ENCODE data around the gene RPS4Y1. TPM values are rescaled to one million over a fixed set of nuclear protein-coding genes. Genes with fewer than 3 reads are reported as not detected.

Gene RPS4Y1
- total and polyA plus RNA-seq, 2 of the 8 experiments (the other 6 are each of a cell fraction or from before 2014, with no cell fraction given) = 259 to 790 TPM

- Histone ChIP-seq H4K8ac (ENCODE audit: extremely low read depth, insufficient read depth, low read length) (no peak overlapping the region), H2BK20ac (ENCODE audit: low read length) (no peak overlapping the region), H2AFZ (ENCODE audit: low read length) (no peak overlapping the region), H3K18ac (ENCODE audit: extremely low read depth, low read length) (no peak overlapping the region), H4K20me1 (replicated peaks in 1 of 2; ENCODE audit: control insufficient read depth in 1 of 2, insufficient read depth in 2 of 2, low read length in 2 of 2) (no peaks in the 10 kb centered on the region), H3K23ac (ENCODE audit: insufficient read length) (no peak overlapping the region), H3K4me2 (ENCODE audit: insufficient read depth in 1 of 2, low read depth in 2 of 2, low read length in 2 of 2) (no peak overlapping the region), H3K4ac (replicated peaks; ENCODE audit: insufficient read length, low read depth, low read length) (no peak overlapping the region), H4K5ac (ENCODE audit: insufficient read length, low read depth, low read length) (no peak overlapping the region), H3K9ac (replicated peaks in 1 of 4; ENCODE audit: extremely low read depth in 1 of 4, low read depth in 3 of 4, low read length in 3 of 4) (no peak overlapping the region), H3K4me1 (replicated peaks in 1 of 4; ENCODE audit: control insufficient read depth in 3 of 4, insufficient read depth in 4 of 4, low read length in 3 of 4) (no peaks in the 10 kb centered on the region; a peak in 1 of 7 replicates), H3K4me3 (ENCODE audit: extremely low read depth in 1 of 4, insufficient read depth in 2 of 4, low read depth in 3 of 4, low read length in 4 of 4) (no peak overlapping the region), H3K9me3 (ENCODE audit: insufficient read depth in 2 of 2, low read depth in 1 of 2, low read length in 1 of 2) (no peaks in the 10 kb centered on the region), H3K27ac (ENCODE audit: low read depth, low read length) (no peak overlapping the region), H3K27me3 (replicated peaks in 1 of 4; ENCODE audit: control insufficient read depth in 3 of 4, extremely low read depth in 1 of 4, insufficient read depth in 3 of 4, low read length in 3 of 4) (no peaks in the 10 kb centered on the region), H3K36me3 (ENCODE audit: control insufficient read depth in 2 of 4, insufficient read depth in 4 of 4, low read length in 3 of 4) (no peaks in the 10 kb centered on the region), H2AK5ac (ENCODE audit: low read depth, low read length) (no peak overlapping the region), H2BK120ac (replicated peaks; ENCODE audit: low read depth, low read length) (no peak overlapping the region), H2BK15ac (ENCODE audit: low read length) (no peak overlapping the region), H2BK5ac (ENCODE audit: low read depth, low read length) (no peak overlapping the region), H3K79me1 (ENCODE audit: low read depth, low read length) (no peaks in the 10 kb centered on the region), H4K91ac (replicated peaks; ENCODE audit: insufficient read length, low read length) (no peak overlapping the region), H3K56ac (replicated peaks; ENCODE audit: insufficient read length, low read depth, low read length) (no peak overlapping the region), H3K23me2 (ENCODE audit: low read depth, low read length) (no peaks in the 10 kb centered on the region), H3K14ac (ENCODE audit: insufficient read length) (no peak overlapping the region), H3K79me2 (ENCODE audit: control insufficient read depth in 1 of 2, insufficient read depth in 2 of 2, low read length in 2 of 2) (no peaks in the 10 kb centered on the region), H2BK12ac (ENCODE audit: low read depth, low read length) (no peak overlapping the region)
- no peak for DNase-seq (ENCODE audit: low read depth in 1 of 2, low spot score in 2 of 2)
- POLR2A ChIA-PET (ENCODE audit: partially characterized antibody) = no interaction called here
- WGBS, 2 experiments (ENCODE audit: extremely low coverage in 1 of 2, insufficient coverage in 1 of 2, insufficient read length in 1 of 2, insufficient replicate concordance in 2 of 2, low coverage in 1 of 2, low lambda C conversion rate in 2 of 2, missing lambda C conversion rate in 1 of 2) = 83% methylated on average over 1 of the region's 1 CpG; no CpG with 5 or more reads in 1 of the 2 experiments
- FAIRE-seq = no peak
- CTCF ChIA-PET (ENCODE audit: partially characterized antibody) = no interaction called here
- TF ChIP-seq ASH2L (IDR thresholded peaks at IDR 0.05; ENCODE audit: low read length) (no peak), KDM5A (IDR thresholded peaks at IDR 0.05; ENCODE audit: low read length) (no peak), SIRT6 (IDR thresholded peaks at IDR 0.05; ENCODE audit: low read length) (no peak)
Measured at GRCh38 chrY:2893471-2893870, 52.1 kb downstream of the RPS4Y1 start.

Measured in H1 (cell line).